K562 (cell line): ENCODE data around the gene ARFGEF2. TPM values are rescaled to one million over a fixed set of nuclear protein-coding genes. Genes with fewer than 3 reads are reported as not detected.

Experiments used
- ATAC-seq: fragments of 200-7000 bp; cut with Tn5 transposase; 3 replicates; pipeline ENCODE4 v1.9.1; 2020; ENCODE audit warnings: moderate library complexity
- BruUV-seq: library from RNA; stranded (reverse); fragments of 400-500 nt; replicated peaks from 2 replicates; lab custom pipeline; 2021; lab: Mats Ljungman, UMichigan
- CTCF ChIA-PET: fragments of 300-600 bp; formaldehyde crosslinking; extraction: SDS; loops from one replicate; lab custom pipeline; 2021; ENCODE audit warnings: low intra/inter-chr PET ratio; lab: Yijun Ruan, JAX
- POLR2A ChIA-PET: fragments of 300-600, 350-650 bp; sonication (Branson Sonifier 250); formaldehyde crosslinking; extraction: SDS; loops from one replicate; lab custom pipeline; 2021; ENCODE audit warnings: antibody characterized with exemption, inconsistent platforms; lab: Yijun Ruan, JAX
- DNase-seq, 4 experiments: peaks; one replicate each; pipeline versions ENCODE4 v3.0.0 to v3.0.0-alpha.2; 2011 to 2018; ENCODE audit warnings: low spot score in 3 of 4, mixed read lengths in 3 of 4; ENCODE audit errors: extremely low read depth in 1 of 4
- FAIRE-seq: peaks from 2 replicates; lab custom pipeline; 2011; peaks lifted over from hg19 to GRCh38; lab: Jason Lieb, UNC
- H2AFZ ChIP-seq: 2 replicates; pipeline ENCODE4 v1.6.0; 2011; ENCODE audit warnings: low read depth, low read length, control low read depth, inconsistent platforms
- H3K27ac ChIP-seq: fragments of 200-600 bp; 3 replicates; pipeline ENCODE4 v1.8.0; 2011; ENCODE audit warnings: low read depth, mild to moderate bottlenecking, control low read depth, inconsistent platforms, low read length, moderate library complexity, mixed read lengths; ENCODE audit errors: extremely low read depth
- H3K27me3 ChIP-seq, 2 experiments: fragments of 300-600 bp in 1 of 2; 2 replicates in 1 of 2; 3 replicates in 1 of 2; pipeline versions ENCODE4 v1.6.0 to v1.8.0; 2011; ENCODE audit warnings: inconsistent platforms in 2 of 2, low read length in 2 of 2, mild to moderate bottlenecking in 1 of 2, mixed read lengths in 1 of 2, moderate library complexity in 1 of 2; ENCODE audit not compliant: control insufficient read depth in 2 of 2, insufficient read depth in 2 of 2
- H3K36me3 ChIP-seq: fragments of 300-600 bp; 3 replicates; pipeline ENCODE4 v1.8.0; 2011; ENCODE audit warnings: mild to moderate bottlenecking, low read length, inconsistent platforms; ENCODE audit not compliant: control insufficient read depth, insufficient read depth
- H3K4me1 ChIP-seq, 2 experiments: fragments of 200-600 bp in 1 of 2; replicated peaks in 1 of 2; 2 replicates in 1 of 2; 3 replicates in 1 of 2; pipeline versions ENCODE4 v1.5.1 to v1.8.0; 2011; ENCODE audit warnings: inconsistent platforms in 2 of 2, low read length in 2 of 2, mild to moderate bottlenecking in 1 of 2, mixed read lengths in 1 of 2, moderate library complexity in 1 of 2; ENCODE audit not compliant: control insufficient read depth in 2 of 2, insufficient read depth in 2 of 2
- H3K4me2 ChIP-seq: 2 replicates; pipeline ENCODE4 v1.6.1; 2011; ENCODE audit warnings: low read length, control low read depth, inconsistent platforms, mixed read lengths; ENCODE audit not compliant: insufficient read depth
- H3K4me3 ChIP-seq: fragments of 200-600 bp; sonication (generic), shearing (Covaris generic); 2 replicates; pipeline ENCODE4 v1.5.1; 2016; ENCODE audit warnings: control low read depth, inconsistent platforms
- H3K79me2 ChIP-seq: fragments of 200-600 bp; 3 replicates; pipeline ENCODE4 v1.8.0; 2011; ENCODE audit warnings: low read length, inconsistent platforms; ENCODE audit not compliant: control insufficient read depth, insufficient read depth
- H3K9ac ChIP-seq, 2 experiments: 2 replicates each; pipeline versions ENCODE4 v1.6.0 to v1.6.1; 2011; ENCODE audit warnings: low read depth in 2 of 2, low read length in 2 of 2, control low read depth in 1 of 2, inconsistent platforms in 1 of 2, mild to moderate bottlenecking in 1 of 2, mixed read lengths in 1 of 2; ENCODE audit not compliant: insufficient read depth in 1 of 2
- H3K9me1 ChIP-seq: one replicate; pipeline ENCODE4 v1.6.0; 2011; ENCODE audit warnings: inconsistent platforms, mild to moderate bottlenecking, low read length, moderate library complexity; ENCODE audit not compliant: control insufficient read depth, insufficient read depth
- H3K9me3 ChIP-seq: replicated peaks from 2 replicates; pipeline ENCODE4 v1.5.1; 2011; ENCODE audit warnings: low read depth, low read length, inconsistent platforms; ENCODE audit not compliant: control insufficient read depth, insufficient read depth
- H4K20me1 ChIP-seq: replicated peaks from 2 replicates; pipeline ENCODE4 v1.6.1; 2011; ENCODE audit warnings: low read length, inconsistent platforms, mixed read lengths; ENCODE audit not compliant: control insufficient read depth, insufficient read depth
- CGGBP1 ChIP-seq: fragments of 250-450 bp; sonication (Bioruptor Pico); IDR thresholded peaks from 2 replicates; pipeline ENCODE4 v1.9.0; 2021; ENCODE audit warnings: mild to moderate bottlenecking
- CUX1 ChIP-seq: fragments of 200-800 bp; sonication (Bioruptor generic); IDR thresholded peaks from 2 replicates; pipeline ENCODE4 v1.6.1; 2016; ENCODE audit warnings: missing genetic modification characterization, missing compliant biosample characterization
- HOMEZ ChIP-seq: fragments of 250-450 bp; sonication (Bioruptor Pico); IDR thresholded peaks from 2 replicates; pipeline ENCODE4 v1.4.0; 2020; ENCODE audit warnings: mild to moderate bottlenecking, moderate library complexity
- KHSRP ChIP-seq: fragments of 450-650 bp; IDR thresholded peaks from 2 replicates; pipeline ENCODE4 v1.6.1; 2017
- MCM3 ChIP-seq: fragments of 450-650 bp; IDR thresholded peaks from 2 replicates; pipeline ENCODE4 v1.6.1; 2016
- PPARD ChIP-seq: fragments of 250-450 bp; sonication (Bioruptor Pico); IDR thresholded peaks from 2 replicates; pipeline ENCODE4 v1.8.0; 2022; ENCODE audit warnings: inconsistent platforms, mild to moderate bottlenecking, moderate library complexity
- RAD51 ChIP-seq: fragments of 450-650 bp; IDR thresholded peaks from 2 replicates; pipeline ENCODE4 v1.7.1; 2016; ENCODE audit warnings: low read depth, mild to moderate bottlenecking, borderline replicate concordance
- RBM14 ChIP-seq: fragments of 200-400 bp; formaldehyde crosslinking; IDR thresholded peaks from 2 replicates; pipeline ENCODE4 v1.6.1; 2018; ENCODE audit warnings: low read depth, mild to moderate bottlenecking, low read length, moderate library complexity, borderline replicate concordance; ENCODE audit not compliant: insufficient read depth
- SOX6 ChIP-seq: fragments of 450-650 bp; IDR thresholded peaks from 2 replicates; pipeline ENCODE4 v1.6.1; 2014; ENCODE audit warnings: mild to moderate bottlenecking
- THRB ChIP-seq: fragments of 450-650 bp; formaldehyde crosslinking; conservative IDR thresholded peaks from 2 replicates; pipeline ENCODE4 v1.4.0; 2022; ENCODE audit warnings: mild to moderate bottlenecking, missing genetic modification characterization
- ZNF143 ChIP-seq: sonication (generic); formaldehyde crosslinking; IDR thresholded peaks from 2 replicates; pipeline ENCODE4 v1.9.0; 2022; ENCODE audit warnings: mild to moderate bottlenecking, missing genetic modification reagents
- ZNF224 ChIP-seq: sonication (generic); formaldehyde crosslinking; IDR thresholded peaks from 2 replicates; pipeline ENCODE4 v1.8.0; 2022; ENCODE audit warnings: mild to moderate bottlenecking, missing genetic modification reagents
- ZNF232 ChIP-seq: sonication (generic); formaldehyde crosslinking; IDR thresholded peaks from 2 replicates; pipeline ENCODE4 v1.8.0; 2022; ENCODE audit warnings: mild to moderate bottlenecking, missing genetic modification reagents
- ZNF511 ChIP-seq: sonication (generic); formaldehyde crosslinking; IDR thresholded peaks from 2 replicates; pipeline ENCODE4 v1.8.0; 2022; ENCODE audit warnings: mild to moderate bottlenecking, missing genetic modification reagents
- ZNF561 ChIP-seq: fragments of 450-650 bp; formaldehyde crosslinking; conservative IDR thresholded peaks from 2 replicates; pipeline ENCODE4 v1.4.0; 2020; ENCODE audit warnings: mild to moderate bottlenecking, moderate library complexity
- WGBS: fragments of 100-300 bp; shearing (Covaris generic); methylation state at CpG from one replicate; pipeline ENCODE4 v1.1.6; 2016; ENCODE audit warnings: low coverage, mixed read lengths; ENCODE audit not compliant: insufficient coverage; ENCODE audit errors: missing lambda C conversion rate; 5-methylcytosine and 5-hydroxymethylcytosine counted together
- in situ Hi-C: fragments of 300-500 bp; cut with MboI; formaldehyde crosslinking; loops from 4 replicates; pipeline ENCODE4 v1.15.0; 2018; ENCODE audit warnings: inconsistent platforms, mixed read lengths
- intact Hi-C: fragments of 100-400 bp; cut with micrococcal nuclease; formaldehyde crosslinking; loops from 2 replicates; pipeline ENCODE4 v1.14.2; 2022
- polyA plus RNA-seq, 8 experiments: library from polyadenylated mRNA; depleted of rRNA in 4 of 8; stranded (reverse) in 5 of 8; unstranded in 3 of 8; fragments of >200 nt; fragmentation: Nextera tagmentation in 2 of 8; fragmentation: Illumina TruSeq in 1 of 8; extraction: Ambion mirVana in 2 of 8; extraction: Trizol in 1 of 8; gene quantifications; 2 replicates each; pipeline versions ENCODE4 v1.2.1 to v1.2.3, GENCODE V29; 2011 to 2014; ENCODE audit warnings: inconsistent platforms in 1 of 8, missing spikeins in 1 of 8
- total RNA-seq, 7 experiments: library from RNA; depleted of rRNA in 6 of 7; stranded (reverse); fragments of >200 nt in 6 of 7; fragmentation: Illumina TruSeq in 2 of 7; extraction: Trizol in 2 of 7; gene quantifications; 2 replicates each; pipeline versions ENCODE4 v1.2.1 to v1.2.3, GENCODE V29; 2011 to 2021; ENCODE audit warnings: low replicate concordance in 1 of 7

The ARFGEF2 gene
- total and polyA plus RNA-seq, 9 of the 15 experiments (the other 6 are each of a cell fraction or from before 2014, with no cell fraction given): 4.2 to 18.8 (median 13.7) TPM

GRCh38 chr20:48892891-48893290 lies 28.6 kb upstream of the ARFGEF2 start:
- Histone ChIP-seq H3K4me3 (no peak overlapping the region), H3K27ac (no peak overlapping the region), H3K27me3 (peaks cover 10 to 28% of the 10 kb centered on the region in 2 experiments; a peak in 2 of 5 replicates), H3K9ac (no peak overlapping the region), H3K4me1 (no peaks in the 10 kb centered on the region), H2AFZ (no peak overlapping the region), H3K9me3 (no peaks in the 10 kb centered on the region), H3K79me2 (no peaks in the 10 kb centered on the region), H4K20me1 (no peaks in the 10 kb centered on the region), H3K36me3 (no peaks in the 10 kb centered on the region), H3K9me1 (no peaks in the 10 kb centered on the region), H3K4me2 (no peak overlapping the region)
- no TSS peak for BruUV-seq
- intact Hi-C loops: no loop called here
- no peak for ATAC-seq
- in situ Hi-C loops: no loop called here
- ChIA-PET POLR2A (interaction anchor here (1.2 kb wide), 1 partner anchor 9 kb away, joined by 3 read pairs; no protein-coding TSS in a partner anchor), CTCF (interaction anchor here (0.6 kb wide), 1 partner anchor 12 kb away, joined by 3 read pairs; no protein-coding TSS in a partner anchor)
- FAIRE-seq: no peak
- no peak for DNase-seq
- WGBS: 0% methylated on average over 2 of the region's 2 CpGs
- no peak for TF ChIP-seq HOMEZ (CRISPR knock-in tag)
- TF ChIP-seq MCM3: no peak
- no peak for TF ChIP-seq RBM14
- no peak for TF ChIP-seq RAD51
- TF ChIP-seq SOX6: no peak
- TF ChIP-seq ZNF224 (CRISPR knock-in tag): no peak
- TF ChIP-seq ZNF511: no peak
- no peak for TF ChIP-seq ZNF143 (CRISPR knock-in tag)
- no peak for TF ChIP-seq ZNF232
- TF ChIP-seq KHSRP: no peak
- no peak for TF ChIP-seq THRB
- TF ChIP-seq CUX1 (CRISPR knock-in tag): no peak
- no peak for TF ChIP-seq PPARD (CRISPR knock-in tag)
- TF ChIP-seq CGGBP1 (CRISPR knock-in tag): no peak
- no peak for TF ChIP-seq ZNF561 (CRISPR knock-in tag)
